HG03520 (cell line): ENCODE results near the gene SNX4.
"Not testable (repeated sequence)": the region's sequence is repeated elsewhere in the genome, so short reads cannot be mapped to it uniquely, and the experiment has no call there.

Source experiments
- ATAC-seq: cut with Tn5 transposase; IDR thresholded peaks from one replicate; pipeline ENCODE4 v1.9.1; 2021; ENCODE audit warnings: mild to moderate bottlenecking, moderate library complexity; ENCODE audit not compliant: unreplicated experiment

Gene SNX4

GRCh38 chr3:125519678-125520562, at the start of gene SNX4:
Gene SNX4, minus strand, starts transcription at chr3:125520202. Its CDS starts 30 bp downstream, at chr3:125520172.
- ATAC-seq = peak; percentile 81

DNA sequence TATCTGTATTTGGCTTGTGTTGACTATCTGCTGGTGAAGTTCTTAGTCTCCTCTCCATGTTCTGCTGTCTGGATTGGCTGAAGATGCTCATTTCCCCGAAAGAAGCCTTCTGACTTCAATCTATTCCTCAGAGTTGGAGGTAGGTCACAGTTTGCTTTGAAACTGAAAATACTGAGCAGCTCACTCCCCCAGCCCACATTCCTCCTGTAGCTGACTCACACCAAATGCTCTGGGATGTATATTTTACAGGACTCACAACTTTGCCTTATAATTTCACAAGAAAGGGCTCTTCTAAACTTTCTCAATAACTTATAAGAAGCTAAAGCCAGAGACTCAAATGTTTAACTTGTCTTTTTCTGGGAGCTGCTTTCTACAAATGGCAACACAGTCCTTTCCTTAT, 36.3 kb upstream of the SNX4 start:
- no peak for ATAC-seq

- no peak for ATAC-seq
Measured at GRCh38 chr3:125552401-125552800, 32.4 kb upstream of the SNX4 start.

- ATAC-seq = no peak
Measured at GRCh38 chr3:125528920-125529319, 8.9 kb upstream of the SNX4 start.

GRCh38 chr3:125525153-125525552, 5.2 kb upstream of the SNX4 start:
- no peak for ATAC-seq

DNA sequence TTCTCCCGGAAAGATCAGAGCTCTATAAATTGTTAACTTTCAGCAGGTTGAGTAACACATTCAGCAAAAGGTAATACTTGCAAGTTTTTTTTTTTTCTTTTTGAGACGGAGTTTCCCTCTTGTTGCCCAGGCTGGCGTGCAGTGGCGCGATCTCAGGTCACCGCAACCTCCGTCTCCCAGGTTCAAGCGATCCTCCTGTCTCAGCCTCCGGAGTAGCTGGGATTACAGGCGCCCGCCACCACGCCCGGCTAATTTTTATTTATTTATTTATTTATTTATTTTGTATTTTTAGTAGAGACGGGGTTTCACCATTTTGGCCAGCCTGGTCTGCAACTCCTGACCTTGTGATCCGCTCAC, 539 bp upstream of the SNX4 start:
- ATAC-seq = not testable (repeated sequence)

- no peak for ATAC-seq
Measured at GRCh38 chr3:125515421-125515820, 4.6 kb downstream of the SNX4 start.

DNA sequence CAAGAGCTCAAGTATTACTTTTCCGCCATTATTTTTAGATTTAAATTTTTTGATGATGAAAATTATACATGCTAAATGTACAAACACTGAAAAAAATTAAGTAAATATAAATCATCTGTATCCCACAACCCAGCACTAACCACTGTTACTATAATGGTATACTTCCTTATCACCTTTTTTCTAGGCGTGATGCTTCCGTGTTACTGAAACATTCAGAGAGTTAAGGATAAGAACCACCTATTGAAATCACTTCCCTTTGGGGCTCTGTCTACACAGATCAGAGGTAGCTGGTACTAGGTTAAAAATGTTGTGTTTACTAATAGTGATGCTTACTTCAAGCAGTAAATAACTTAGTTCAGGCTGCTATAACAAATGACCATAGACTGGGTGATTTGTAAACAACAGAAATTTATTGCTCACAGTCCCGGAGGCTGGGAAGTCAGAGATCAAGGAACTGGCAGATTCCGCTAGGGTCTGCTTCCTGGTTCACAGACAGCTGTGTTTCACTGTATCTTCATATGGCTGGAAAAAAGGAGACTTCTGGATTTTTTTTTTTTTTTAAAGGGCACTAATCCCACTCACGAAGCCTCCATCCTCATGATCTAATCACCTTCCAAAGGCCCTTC, 6.4 kb downstream of the SNX4 start:
- no peak for ATAC-seq

DNA sequence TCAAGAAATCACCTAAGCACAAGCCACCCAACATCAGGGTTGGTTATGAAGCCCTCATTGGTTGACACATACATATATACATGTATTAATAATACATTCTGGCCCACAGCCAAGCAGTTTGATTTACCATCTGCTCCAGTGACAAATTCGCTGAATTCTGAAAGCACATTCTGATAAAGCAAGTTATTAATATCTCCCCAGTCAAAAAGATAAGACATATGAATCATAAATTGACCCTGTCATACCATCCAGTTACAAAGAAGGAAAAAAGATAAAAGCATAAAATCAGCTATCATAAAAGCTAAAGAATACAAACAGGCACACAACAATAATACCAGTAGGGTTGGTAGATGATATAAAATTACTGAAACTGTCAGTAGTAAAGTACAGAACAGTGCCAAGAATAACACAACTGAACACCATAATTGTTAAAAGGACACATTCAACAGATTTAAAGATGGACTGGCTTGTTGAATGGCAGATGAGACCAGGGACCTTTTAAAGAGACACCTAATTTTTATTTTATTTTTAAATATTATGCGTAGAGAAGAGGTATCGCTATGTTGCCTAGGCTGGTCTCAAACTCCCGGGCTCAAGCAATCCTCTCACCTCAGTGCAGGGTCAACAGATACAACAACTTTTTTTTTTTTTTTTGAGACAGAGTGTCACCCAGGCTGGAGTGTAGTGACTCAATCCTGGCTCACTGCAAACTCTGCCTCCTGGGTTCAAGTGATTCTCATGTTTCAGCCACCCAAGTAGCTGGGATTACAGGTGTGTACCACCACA, 7.7 kb downstream of the SNX4 start:
- ATAC-seq = no peak

- ATAC-seq = no peak
Measured at GRCh38 chr3:125511420-125512118, 8.4 kb downstream of the SNX4 start.

DNA sequence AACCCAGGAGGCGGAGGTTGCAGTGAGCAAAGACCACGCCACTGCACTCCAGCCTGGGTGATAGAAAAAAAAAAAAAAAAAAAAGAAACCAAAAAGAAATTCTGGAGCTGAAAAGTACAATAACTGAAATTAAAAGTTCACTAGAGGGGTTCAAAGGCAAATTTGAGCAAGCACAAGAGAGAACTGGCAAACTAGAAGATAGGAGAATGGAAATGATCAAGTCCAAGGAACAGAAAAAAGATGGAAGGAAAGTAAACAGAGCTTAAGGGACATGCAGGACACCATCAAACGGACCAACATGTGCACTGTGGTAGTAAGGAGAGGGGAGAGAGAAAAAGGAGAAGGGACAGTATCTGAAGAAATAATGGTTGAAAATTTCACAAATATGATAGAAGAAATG, 12.9 kb downstream of the SNX4 start:
- ATAC-seq = no peak

DNA sequence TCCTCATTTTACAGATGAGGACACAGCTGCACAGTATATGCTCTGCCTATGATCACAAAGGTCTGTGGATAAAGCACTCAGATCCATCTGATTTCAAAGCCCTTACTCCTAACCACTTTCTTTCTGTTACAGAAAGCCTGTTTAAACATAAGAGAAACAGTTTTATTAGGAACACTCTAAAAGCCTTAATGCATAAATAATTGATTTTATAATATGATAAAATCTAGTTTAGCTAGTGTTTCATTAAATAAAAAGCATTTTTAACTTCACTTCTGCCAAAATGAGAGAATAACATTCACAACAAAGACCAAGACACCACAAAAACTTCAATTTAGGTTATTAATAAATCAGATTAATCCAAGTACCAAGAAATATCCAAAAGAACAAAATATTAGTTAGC, 21.4 kb downstream of the SNX4 start:
- ATAC-seq = no peak

GRCh38 chr3:125496701-125497100, 23.3 kb downstream of the SNX4 start:
- no peak for ATAC-seq

GRCh38 chr3:125482406-125482805, 37.6 kb downstream of the SNX4 start:
- no peak for ATAC-seq

DNA sequence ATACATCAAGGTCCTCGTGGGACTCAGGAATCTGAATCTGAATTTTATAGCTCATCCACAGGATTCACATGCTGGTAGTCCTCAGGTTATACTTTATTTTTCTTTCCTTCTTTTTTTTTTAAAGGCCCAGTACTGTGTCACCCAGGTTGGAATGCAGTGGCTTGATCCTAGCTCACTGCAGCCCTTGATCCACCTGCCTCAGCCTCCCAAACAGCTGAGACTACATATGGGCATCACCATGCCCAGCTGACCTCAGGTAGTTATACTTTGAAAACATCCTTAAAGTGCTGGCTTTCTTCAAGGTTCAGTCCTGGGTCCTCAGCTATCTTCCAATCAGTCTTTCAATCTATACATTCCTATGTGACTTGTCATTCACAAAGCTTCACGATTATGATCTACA, 38.2 kb downstream of the SNX4 start:
- no peak for ATAC-seq

DNA sequence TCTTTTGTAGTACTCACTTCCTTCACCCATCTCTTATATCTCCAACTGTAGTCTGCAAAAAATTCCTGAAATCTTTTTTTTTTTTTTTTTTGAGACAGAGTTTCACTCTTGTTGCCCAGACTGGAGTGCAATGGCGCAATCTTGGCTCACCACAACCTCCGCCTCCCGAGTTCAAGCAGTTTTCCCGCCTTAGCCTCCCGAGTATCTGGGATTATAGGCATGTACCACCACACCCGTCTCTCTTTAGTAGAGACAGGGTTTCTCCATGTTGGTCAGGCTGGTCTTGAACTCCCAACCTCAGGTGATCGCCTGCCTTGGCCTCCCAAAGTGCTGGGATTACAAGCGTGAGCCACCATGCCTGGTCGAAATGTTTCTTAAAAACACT, 38.6 kb downstream of the SNX4 start:
- not testable (repeated sequence) for ATAC-seq

- no peak for ATAC-seq
Measured at GRCh38 chr3:125480656-125481374, 39.2 kb downstream of the SNX4 start.

DNA sequence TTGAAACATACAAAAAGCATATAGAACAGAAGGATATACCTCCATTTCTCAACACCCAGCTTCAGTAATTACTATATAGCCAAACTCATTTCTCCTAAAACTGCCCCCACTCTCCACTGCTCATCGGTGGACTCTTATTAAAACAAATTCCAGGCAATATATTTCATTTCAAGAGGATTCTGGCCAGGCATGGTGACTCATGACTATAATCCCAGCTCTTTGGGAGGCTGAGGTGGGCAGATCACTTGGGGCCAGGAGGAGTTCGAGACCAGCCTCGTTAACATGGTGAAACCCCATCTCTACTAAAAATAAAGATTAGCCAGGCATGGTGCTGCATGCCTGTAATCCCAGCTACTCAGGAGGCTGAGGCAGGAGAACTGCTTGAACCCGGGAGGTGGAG, 40.9 kb downstream of the SNX4 start:
- ATAC-seq = no peak

- ATAC-seq = no peak
Measured at GRCh38 chr3:125478326-125478725, 41.7 kb downstream of the SNX4 start.

GRCh38 chr3:125477701-125478100, 42.3 kb downstream of the SNX4 start:
- ATAC-seq = no peak
